ENCODE results near the gene LEPR. TPM values are rescaled to one million over a fixed set of nuclear protein-coding genes. Genes with fewer than 3 reads are reported as not detected.
A peak's percentile ranks its signal among the peaks of the same experiment; 100 is the strongest.

The LEPR gene
- total RNA-seq, 1 donor from 2014 or later, result 3.0 TPM

DNA sequence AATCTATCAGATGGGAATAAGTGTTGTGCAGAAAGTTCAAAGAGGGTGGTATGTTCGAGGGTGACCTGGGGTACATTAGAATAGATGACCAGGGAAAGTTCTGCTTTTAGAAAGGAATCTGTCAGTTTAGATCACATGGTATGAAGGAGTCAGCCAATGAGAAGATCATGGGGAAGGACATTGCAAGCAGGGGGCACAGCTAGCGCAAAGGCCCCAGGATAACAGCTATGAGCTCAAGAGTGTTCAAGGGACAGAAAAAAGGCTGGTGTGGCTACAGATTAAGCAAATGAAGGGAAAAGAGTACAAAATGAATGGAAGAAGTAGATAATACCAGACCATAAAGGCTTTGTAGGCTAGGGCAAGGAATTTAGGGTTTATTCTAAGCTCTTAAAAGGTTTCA is 8.6 kb downstream of the LEPR start:
- TF ChIP-seq, protein P1, sequence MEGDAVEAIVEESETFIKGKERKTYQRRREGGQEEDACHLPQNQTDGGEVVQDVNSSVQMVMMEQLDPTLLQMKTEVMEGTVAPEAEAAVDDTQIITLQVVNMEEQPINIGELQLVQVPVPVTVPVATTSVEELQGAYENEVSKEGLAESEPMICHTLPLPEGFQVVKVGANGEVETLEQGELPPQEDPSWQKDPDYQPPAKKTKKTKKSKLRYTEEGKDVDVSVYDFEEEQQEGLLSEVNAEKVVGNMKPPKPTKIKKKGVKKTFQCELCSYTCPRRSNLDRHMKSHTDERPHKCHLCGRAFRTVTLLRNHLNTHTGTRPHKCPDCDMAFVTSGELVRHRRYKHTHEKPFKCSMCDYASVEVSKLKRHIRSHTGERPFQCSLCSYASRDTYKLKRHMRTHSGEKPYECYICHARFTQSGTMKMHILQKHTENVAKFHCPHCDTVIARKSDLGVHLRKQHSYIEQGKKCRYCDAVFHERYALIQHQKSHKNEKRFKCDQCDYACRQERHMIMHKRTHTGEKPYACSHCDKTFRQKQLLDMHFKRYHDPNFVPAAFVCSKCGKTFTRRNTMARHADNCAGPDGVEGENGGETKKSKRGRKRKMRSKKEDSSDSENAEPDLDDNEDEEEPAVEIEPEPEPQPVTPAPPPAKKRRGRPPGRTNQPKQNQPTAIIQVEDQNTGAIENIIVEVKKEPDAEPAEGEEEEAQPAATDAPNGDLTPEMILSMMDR (IDR thresholded peaks at IDR 0.05; ENCODE audit: unreplicated experiment), result no peak
- Mint-ChIP-seq H3K9me3 (ENCODE audit: low read depth) (no peaks in the 10 kb centered on the region), H3K27ac (no peak overlapping the region), H3K4me3 (ENCODE audit: low read depth) (no peak overlapping the region), H3K36me3 (ENCODE audit: insufficient read depth) (peaks cover 21% of the 10 kb centered on the region), H3K4me1 (ENCODE audit: low read depth) (no peaks in the 10 kb centered on the region), H3K27me3 (no peaks in the 10 kb centered on the region)
- DNase-seq (ENCODE audit: low spot score, unreplicated experiment), result no peak

DNA sequence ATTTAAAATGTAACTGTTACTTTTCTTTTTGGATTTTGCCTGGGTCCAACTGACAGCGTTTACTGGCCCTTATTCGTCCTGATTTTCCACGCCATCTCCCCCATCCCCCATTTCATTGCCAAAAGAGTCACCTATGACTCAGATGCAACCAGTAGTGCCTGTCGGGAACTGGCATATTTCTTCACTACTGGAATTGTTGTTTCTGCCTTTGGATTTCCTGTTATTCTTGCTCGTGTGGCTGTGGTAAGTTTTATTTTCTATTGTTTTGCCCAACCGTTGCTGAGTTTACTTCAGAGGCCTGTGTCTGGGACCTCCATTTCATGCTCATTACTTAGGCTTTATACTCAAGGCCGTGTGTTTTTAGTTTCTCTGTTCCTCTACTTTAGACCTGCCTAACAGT is 9.3 kb downstream of the LEPR start:
- no peaks in the 10 kb centered on the region for H3K27me3 Mint-ChIP-seq
- no peak overlapping the region for H3K27ac Mint-ChIP-seq
- H3K4me1 Mint-ChIP-seq (ENCODE audit: low read depth), result no peaks in the 10 kb centered on the region
- TF ChIP-seq, protein P1 (IDR thresholded peaks at IDR 0.05; ENCODE audit: unreplicated experiment), result no peak
- H3K36me3 Mint-ChIP-seq (ENCODE audit: insufficient read depth), result peaks cover 23% of the 10 kb centered on the region
- H3K9me3 Mint-ChIP-seq (ENCODE audit: low read depth), result no peaks in the 10 kb centered on the region
- H3K4me3 Mint-ChIP-seq (ENCODE audit: low read depth), result no peak overlapping the region
- no peak for DNase-seq (ENCODE audit: low spot score, unreplicated experiment)

DNA sequence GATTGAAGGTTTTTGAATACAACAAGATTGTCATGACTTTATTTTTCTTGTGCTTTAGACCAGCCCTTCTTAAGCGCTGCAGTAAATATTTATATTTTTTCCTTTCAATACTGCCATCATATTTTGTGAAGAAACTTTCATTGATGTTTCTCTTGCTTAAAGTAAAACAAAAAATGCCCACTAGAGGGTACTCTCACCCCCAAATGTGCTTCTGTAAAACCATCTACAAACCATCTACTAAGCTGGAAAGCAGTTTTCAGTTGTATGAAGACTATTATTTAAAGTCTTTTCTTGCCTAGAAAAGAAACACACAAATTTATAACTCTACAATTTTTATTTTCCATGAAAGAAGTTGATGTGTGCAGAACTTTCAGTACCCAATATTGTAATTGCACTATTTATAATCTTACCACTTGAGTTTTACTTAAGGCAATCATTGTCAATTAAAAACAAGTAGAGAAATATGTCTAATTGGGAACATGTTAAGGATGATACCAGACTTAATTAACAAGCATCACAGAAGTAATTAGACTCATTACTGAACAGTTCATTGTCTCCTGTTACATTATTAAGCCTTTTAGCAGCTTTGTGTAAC is 10.7 kb downstream of the LEPR start:
- Mint-ChIP-seq H3K4me3 (ENCODE audit: low read depth) (no peak overlapping the region), H3K27ac (no peak overlapping the region), H3K27me3 (no peaks in the 10 kb centered on the region), H3K36me3 (ENCODE audit: insufficient read depth) (peaks cover 13% of the 10 kb centered on the region), H3K9me3 (ENCODE audit: low read depth) (no peaks in the 10 kb centered on the region), H3K4me1 (ENCODE audit: low read depth) (no peaks in the 10 kb centered on the region)
- TF ChIP-seq, protein P1 (IDR thresholded peaks at IDR 0.05; ENCODE audit: unreplicated experiment), result peak; percentile 74
- no peak for DNase-seq (ENCODE audit: low spot score, unreplicated experiment)

DNA sequence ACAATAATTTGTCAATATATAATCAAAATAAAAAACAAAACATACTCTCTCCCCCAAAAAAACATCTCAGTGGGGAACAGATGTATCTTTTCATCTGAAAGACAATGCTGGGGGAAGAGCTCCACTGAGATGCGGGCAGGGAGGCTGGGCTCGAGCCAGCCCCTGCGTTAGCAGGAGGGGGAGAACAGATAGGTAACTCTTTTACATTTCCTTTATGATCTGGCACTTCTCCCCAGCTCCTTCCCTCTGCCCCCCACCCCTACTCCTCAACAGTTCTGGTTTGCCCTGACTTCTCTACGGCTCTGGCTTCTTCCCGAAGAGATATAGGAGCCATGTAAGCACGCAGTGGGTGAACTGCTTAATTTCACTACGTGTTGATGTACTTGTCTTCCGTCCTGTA is 12.4 kb downstream of the LEPR start:
- no peaks in the 10 kb centered on the region for H3K9me3 Mint-ChIP-seq (ENCODE audit: low read depth)
- DNase-seq (ENCODE audit: low spot score, unreplicated experiment), result no peak
- H3K27ac Mint-ChIP-seq, result no peak overlapping the region
- peaks cover 8% of the 10 kb centered on the region for H3K36me3 Mint-ChIP-seq (ENCODE audit: insufficient read depth)
- H3K27me3 Mint-ChIP-seq, result no peaks in the 10 kb centered on the region
- TF ChIP-seq, protein P1 (IDR thresholded peaks at IDR 0.05; ENCODE audit: unreplicated experiment), result no peak
- no peaks in the 10 kb centered on the region for H3K4me1 Mint-ChIP-seq (ENCODE audit: low read depth)
- no peak overlapping the region for H3K4me3 Mint-ChIP-seq (ENCODE audit: low read depth)

DNA sequence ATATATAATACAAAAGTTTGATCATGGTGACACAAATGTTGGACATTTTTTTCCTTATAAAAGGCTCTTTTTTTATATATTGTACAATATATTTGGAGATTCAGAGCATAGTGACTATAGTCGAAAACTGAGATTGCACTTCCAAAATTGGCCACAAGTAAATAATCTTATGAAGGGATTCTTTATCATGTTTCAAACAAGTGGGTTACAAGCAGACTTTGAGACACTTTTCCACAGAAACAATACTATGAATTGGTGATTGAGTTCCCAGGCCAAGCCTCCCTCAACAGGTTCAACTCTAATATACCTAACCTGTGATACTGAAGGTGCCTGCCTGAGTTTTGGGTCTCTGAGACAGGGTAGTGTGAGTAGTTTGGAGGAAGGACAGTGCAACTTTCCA is 13.8 kb downstream of the LEPR start:
- Mint-ChIP-seq H3K36me3 (ENCODE audit: insufficient read depth) (peaks cover 2% of the 10 kb centered on the region), H3K9me3 (ENCODE audit: low read depth) (no peaks in the 10 kb centered on the region), H3K27me3 (no peaks in the 10 kb centered on the region), H3K4me1 (ENCODE audit: low read depth) (peaks cover 2% of the 10 kb centered on the region), H3K4me3 (ENCODE audit: low read depth) (no peak overlapping the region), H3K27ac (no peak overlapping the region)
- no peak for DNase-seq (ENCODE audit: low spot score, unreplicated experiment)
- TF ChIP-seq, protein P1 (IDR thresholded peaks at IDR 0.05; ENCODE audit: unreplicated experiment), result peak; percentile 20

Data from progenitor cell of endocrine pancreas (in vitro differentiated cells).